ENCODE measurements around the gene SCUBE1. TPM values are rescaled to one million over a fixed set of nuclear protein-coding genes. Genes with fewer than 3 reads are reported as not detected.

SCUBE1 gene
- total RNA-seq, 1 experiment from 2014 or later = 3.9 TPM

DNA sequence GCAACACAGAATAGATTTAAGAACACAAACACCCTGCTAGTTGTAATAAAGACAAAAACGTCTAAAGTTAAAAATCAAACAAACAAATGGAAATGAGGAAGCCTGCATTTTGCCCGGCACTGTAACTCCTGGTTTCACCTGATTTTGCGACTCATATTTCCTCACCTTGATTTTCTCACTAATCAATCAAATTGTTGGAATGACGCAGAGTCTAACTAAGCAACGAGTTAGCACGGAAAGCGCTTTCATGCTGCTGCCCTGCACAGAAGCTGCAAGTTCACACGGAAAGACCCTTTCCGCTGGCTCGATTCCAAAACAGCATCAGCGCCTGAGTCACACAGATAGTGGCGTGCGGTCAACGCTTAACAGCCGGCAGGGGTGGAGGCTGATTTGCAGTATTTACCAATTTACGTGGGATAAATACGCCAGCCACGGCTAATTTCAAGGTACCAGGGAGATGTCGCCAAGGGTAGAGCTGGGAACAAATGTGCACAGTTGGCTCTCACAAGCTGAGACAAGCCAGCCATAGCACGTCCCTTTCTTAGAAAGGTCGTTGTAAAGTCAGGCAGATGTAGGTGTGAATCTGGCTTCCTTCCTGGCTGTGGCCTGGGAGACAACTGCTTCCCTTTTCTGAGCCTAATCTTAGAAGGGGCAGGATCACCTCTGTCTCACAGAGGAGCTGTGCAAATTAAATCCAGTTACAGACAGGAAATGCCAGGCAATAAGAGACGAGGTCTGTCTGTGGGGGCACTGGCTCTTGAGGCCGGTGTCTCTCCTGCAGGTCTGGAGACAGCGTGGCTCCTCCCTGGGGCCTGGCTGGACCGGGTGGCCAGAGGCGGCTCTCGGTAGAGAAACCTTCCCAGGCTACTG is 79.3 kb downstream of the SCUBE1 start (continued):
- no peak for TF ChIP-seq EZH2phosphoT487 (IDR thresholded peaks at IDR 0.05; ENCODE audit: borderline replicate concordance)

DNA sequence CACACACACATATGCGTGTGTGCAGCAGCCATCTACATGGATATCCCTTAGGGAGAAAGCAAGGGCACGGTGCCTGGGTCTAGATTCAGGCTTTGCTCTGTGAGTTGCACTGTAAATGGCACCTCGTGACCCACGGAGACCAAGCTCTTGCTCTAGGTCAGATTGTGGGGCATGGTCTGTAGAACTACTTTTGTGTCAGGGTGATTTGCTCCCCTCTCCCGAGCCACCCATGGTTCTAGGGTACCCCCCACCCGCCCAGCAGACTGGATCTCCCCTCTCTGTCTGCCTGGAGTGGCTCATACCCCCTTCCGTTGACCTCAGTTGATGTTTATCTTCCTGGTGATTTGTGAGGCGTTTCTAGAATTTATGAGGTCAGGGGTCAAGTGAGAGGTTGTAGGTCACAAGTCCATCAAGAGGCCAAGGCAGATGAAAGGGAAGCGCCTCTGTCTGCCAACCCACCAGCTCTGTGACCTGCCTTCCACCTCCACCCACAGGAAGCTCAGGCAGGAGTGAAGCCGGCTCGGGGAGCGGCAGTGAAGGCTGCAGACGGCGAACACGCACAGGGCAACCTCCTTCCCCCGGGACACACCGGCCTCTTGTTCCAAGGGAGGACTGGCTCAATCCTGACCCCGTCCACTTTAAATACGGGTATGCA is 80.1 kb downstream of the SCUBE1 start:
- Histone ChIP-seq H3K9me2 (ENCODE audit: insufficient read depth) (no peaks in the 10 kb centered on the region), H3K9me3 (ENCODE audit: control insufficient read depth in 1 of 2, insufficient read depth in 1 of 2, low read depth in 1 of 2, low read length in 2 of 2) (no peaks in the 10 kb centered on the region), H3K27ac (ENCODE audit: low read depth, low read length) (no peak overlapping the region), H4K20me1 (ENCODE audit: insufficient read depth) (no peaks in the 10 kb centered on the region), H3K79me2 (ENCODE audit: insufficient read depth, low read length) (no peaks in the 10 kb centered on the region), H3K27me3 (ENCODE audit: insufficient read depth, low read length) (0 out of 2 replicates have a peak, but pooled peaks cover 6% of the 10 kb centered on the region), H3K36me3 (ENCODE audit: control insufficient read depth in 1 of 2, insufficient read depth in 2 of 2, low read length in 2 of 2) (no peaks in the 10 kb centered on the region), H3K4me3 (replicated peaks in 1 of 2; ENCODE audit: low read depth in 1 of 2, low read length in 2 of 2) (peak overlapping the region; percentile 17 to 48), H3K9ac (ENCODE audit: low read length) (peak overlapping the region; percentile 42), H3K4me1 (ENCODE audit: control insufficient read depth in 1 of 2, insufficient read depth in 2 of 2, low read length in 2 of 2) (peaks cover 20 to 39% of the 10 kb centered on the region in 2 experiments), H3K4me2 (ENCODE audit: low read length) (peak overlapping the region; percentile 81), H2AFZ (ENCODE audit: low read depth, low read length, poor library complexity, severe bottlenecking) (peak overlapping the region; percentile 79)
- ATAC-seq (peak; percentile 75), DNase-seq (ENCODE audit: low read depth, low spot score) (no peak)
- BruUV-seq (replicated peaks) = no TSS peak
- TF ChIP-seq, protein P1, sequence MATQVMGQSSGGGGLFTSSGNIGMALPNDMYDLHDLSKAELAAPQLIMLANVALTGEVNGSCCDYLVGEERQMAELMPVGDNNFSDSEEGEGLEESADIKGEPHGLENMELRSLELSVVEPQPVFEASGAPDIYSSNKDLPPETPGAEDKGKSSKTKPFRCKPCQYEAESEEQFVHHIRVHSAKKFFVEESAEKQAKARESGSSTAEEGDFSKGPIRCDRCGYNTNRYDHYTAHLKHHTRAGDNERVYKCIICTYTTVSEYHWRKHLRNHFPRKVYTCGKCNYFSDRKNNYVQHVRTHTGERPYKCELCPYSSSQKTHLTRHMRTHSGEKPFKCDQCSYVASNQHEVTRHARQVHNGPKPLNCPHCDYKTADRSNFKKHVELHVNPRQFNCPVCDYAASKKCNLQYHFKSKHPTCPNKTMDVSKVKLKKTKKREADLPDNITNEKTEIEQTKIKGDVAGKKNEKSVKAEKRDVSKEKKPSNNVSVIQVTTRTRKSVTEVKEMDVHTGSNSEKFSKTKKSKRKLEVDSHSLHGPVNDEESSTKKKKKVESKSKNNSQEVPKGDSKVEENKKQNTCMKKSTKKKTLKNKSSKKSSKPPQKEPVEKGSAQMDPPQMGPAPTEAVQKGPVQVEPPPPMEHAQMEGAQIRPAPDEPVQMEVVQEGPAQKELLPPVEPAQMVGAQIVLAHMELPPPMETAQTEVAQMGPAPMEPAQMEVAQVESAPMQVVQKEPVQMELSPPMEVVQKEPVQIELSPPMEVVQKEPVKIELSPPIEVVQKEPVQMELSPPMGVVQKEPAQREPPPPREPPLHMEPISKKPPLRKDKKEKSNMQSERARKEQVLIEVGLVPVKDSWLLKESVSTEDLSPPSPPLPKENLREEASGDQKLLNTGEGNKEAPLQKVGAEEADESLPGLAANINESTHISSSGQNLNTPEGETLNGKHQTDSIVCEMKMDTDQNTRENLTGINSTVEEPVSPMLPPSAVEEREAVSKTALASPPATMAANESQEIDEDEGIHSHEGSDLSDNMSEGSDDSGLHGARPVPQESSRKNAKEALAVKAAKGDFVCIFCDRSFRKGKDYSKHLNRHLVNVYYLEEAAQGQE (IDR thresholded peaks at IDR 0.05; ENCODE audit: low read depth) = no peak
- TF ChIP-seq POLR2AphosphoS5 (IDR thresholded peaks at IDR 0.05; ENCODE audit: low read depth, low read length) = peak; percentile 7; the same call in 1 of the 2 replicates
- POLR2A ChIA-PET = no interaction called here
- RAD21 ChIA-PET (ENCODE audit: low non-redundant PET in 1 of 2, low total read pairs in 2 of 2, uncharacterized antibody in 2 of 2, unreplicated experiment in 2 of 2) = interaction anchor here in 1 of 2 experiments (0.7 kb wide), 1 partner anchor 53 kb away, joined by 4 read pairs; no protein-coding TSS in a partner anchor
- CTCF ChIA-PET = no interaction called here
- intact Hi-C loops (cut with micrococcal nuclease) = no loop called here

Data from HCT116 (cell line).